IPS-15b (cell line): ENCODE data around the gene LHFPL3.

Source experiments
- H3K27me3 ChIP-seq: one replicate; pipeline ENCODE4 v1.6.1; 2013; ENCODE audit warnings: low read length; ENCODE audit not compliant: control insufficient read depth, insufficient read depth
- H3K36me3 ChIP-seq: one replicate; pipeline ENCODE4 v1.6.1; 2013; ENCODE audit warnings: low read length; ENCODE audit not compliant: control insufficient read depth, insufficient read depth
- H3K4me1 ChIP-seq: one replicate; pipeline ENCODE4 v1.6.1; 2013; ENCODE audit warnings: mild to moderate bottlenecking, low read length; ENCODE audit not compliant: control insufficient read depth, insufficient read depth
- H3K4me3 ChIP-seq: one replicate; pipeline ENCODE4 v1.5.1; 2013; ENCODE audit warnings: low read depth, low read length
- H3K9ac ChIP-seq: one replicate; pipeline ENCODE4 v1.6.1; 2013; ENCODE audit warnings: low read depth, mild to moderate bottlenecking, low read length
- H3K9me3 ChIP-seq: one replicate; pipeline ENCODE4 v1.6.1; 2013; ENCODE audit warnings: mild to moderate bottlenecking, low read length; ENCODE audit not compliant: control insufficient read depth, insufficient read depth

LHFPL3 gene

DNA sequence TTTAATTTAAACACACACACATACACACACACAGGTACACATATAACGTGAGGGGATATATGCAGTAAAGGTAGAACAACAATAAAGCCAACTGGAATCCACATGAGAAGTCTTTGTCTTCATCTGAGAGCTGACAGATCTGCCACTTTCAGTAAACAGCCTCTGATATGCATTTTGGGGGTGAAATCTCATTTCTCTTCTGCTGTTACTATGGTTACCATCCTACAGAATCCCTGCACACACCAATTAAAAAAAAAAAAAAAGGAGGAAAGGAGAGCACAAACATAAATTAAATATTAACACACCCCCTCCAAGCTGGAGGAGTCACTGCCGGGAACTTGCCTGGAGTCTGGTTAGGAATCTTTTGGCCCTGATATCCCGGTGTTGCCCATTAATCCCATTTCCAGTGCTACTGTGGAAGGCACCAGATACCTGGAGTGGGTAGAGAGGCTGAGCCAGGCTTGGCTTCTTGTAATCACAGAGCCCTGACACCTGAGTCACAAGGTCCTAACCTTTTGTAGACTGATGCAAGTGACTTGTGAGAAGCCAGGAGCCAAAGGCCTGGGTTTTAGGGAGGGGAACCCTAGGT, 169.1 kb downstream of the LHFPL3 start:
- Histone ChIP-seq H3K4me3 (no peak overlapping the region), H3K9ac (no peak overlapping the region), H3K4me1 (no peaks in the 10 kb centered on the region), H3K36me3 (no peaks in the 10 kb centered on the region), H3K9me3 (no peaks in the 10 kb centered on the region), H3K27me3 (no peaks in the 10 kb centered on the region)

DNA sequence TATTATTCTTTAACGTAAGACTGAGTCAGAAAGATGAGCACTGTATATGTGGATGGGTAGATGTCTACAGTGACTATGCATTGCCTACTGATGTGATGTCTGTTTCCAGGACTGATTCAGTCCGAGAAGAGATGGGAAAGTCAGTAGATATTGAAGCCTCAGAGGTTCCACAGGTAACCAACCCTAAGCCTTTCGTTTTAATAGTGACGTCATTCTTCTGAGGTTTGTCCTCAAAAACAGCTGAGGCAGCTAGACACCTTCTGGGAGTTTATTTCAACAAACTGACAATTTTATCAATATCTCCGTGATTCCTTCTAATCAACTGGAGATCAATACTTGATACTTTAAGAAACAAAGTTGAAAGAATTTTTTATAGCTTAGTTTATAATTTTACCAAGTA, 171.6 kb downstream of the LHFPL3 start:
- no peak overlapping the region for H3K4me3 ChIP-seq
- H3K27me3 ChIP-seq: no peaks in the 10 kb centered on the region
- no peaks in the 10 kb centered on the region for H3K4me1 ChIP-seq
- no peak overlapping the region for H3K9ac ChIP-seq
- H3K36me3 ChIP-seq: no peaks in the 10 kb centered on the region
- H3K9me3 ChIP-seq: no peaks in the 10 kb centered on the region

DNA sequence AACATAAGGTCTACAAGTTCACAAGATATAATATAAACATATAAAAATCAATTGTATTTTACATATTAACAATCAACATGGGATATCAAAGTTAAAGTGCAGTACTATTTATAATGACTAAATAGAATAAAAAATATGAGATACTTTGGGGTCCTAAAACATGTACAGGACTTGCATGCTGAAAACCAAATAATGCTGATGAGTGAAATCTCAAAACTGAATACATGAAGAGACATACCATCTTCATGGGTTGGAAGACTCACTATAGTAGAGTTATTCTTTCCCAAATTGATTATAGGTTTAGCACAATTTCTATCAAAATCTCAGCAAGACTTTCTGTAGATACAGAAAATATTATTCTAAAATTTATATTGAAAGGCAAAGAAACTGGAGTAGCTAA, 181.5 kb downstream of the LHFPL3 start:
- H3K36me3 ChIP-seq: no peaks in the 10 kb centered on the region

DNA sequence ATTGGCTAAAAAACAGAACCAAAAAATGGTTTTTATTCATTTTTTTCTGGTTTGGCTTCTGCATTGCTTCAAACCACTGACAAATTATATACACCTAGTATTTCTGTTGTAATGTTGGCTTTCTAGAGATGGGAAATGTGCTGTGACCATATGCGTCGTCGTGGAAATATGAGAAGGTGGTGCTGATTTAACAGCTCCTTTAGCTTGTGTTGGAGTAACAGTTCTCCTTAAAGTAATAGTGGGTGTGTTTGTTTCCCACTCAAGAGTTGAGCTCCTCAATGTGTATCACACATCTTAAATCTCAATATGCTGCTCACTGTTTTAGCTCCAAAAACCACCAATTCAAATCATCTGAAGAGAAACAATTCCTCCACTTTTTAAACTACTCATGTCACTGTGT, 196.4 kb downstream of the LHFPL3 start:
- H3K4me1 ChIP-seq: no peaks in the 10 kb centered on the region
- no peak overlapping the region for H3K4me3 ChIP-seq
- no peaks in the 10 kb centered on the region for H3K27me3 ChIP-seq
- H3K9ac ChIP-seq: no peak overlapping the region
- H3K9me3 ChIP-seq: no peaks in the 10 kb centered on the region
- no peaks in the 10 kb centered on the region for H3K36me3 ChIP-seq

More for the DNA sequence above, 181.5 kb downstream of the LHFPL3 start:
- Histone ChIP-seq H3K4me1 (no peaks in the 10 kb centered on the region), H3K9me3 (no peaks in the 10 kb centered on the region), H3K27me3 (no peaks in the 10 kb centered on the region), H3K9ac (no peak overlapping the region), H3K4me3 (no peak overlapping the region)

DNA sequence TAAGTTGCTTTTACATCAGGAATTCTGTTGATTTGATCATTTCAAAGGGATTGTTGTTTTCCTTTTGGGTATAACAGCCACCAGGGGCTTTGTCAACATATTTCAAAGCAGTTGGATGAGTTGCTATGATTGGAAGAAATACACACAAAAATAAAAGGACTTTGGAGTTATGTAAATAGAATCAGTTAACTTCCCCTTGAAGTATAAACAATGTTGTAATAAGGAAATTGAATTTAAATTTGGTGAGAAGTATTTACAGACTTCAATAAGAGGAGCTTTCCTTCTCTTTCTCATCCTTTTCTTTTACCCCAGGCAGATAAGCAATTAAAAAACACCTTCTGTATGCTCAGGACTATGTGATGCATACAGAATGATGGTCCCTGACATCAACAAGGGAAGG, 199.7 kb downstream of the LHFPL3 start:
- Histone ChIP-seq H3K9ac (no peak overlapping the region), H3K27me3 (no peaks in the 10 kb centered on the region), H3K36me3 (no peaks in the 10 kb centered on the region), H3K9me3 (no peaks in the 10 kb centered on the region), H3K4me3 (no peak overlapping the region), H3K4me1 (no peaks in the 10 kb centered on the region)

DNA sequence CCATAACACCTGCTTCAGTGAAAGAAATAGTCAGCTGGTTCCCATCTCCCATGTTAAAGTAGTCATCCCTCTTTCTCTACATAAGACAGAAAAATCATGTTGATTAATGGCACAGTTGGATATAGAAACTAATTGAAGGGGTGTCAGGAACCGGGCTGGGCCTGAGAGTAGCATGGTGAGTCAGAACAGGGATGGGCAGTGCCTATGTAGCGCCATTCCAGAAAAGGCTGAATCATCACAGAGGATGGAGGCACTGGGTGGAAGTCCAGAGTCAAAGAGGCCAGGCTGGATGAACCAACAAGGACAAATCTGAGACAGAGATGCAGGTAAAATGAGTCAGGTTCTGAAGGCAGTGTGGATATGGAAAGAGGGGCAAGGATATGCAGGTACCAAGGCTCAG, 201.2 kb downstream of the LHFPL3 start:
- H3K4me1 ChIP-seq: no peaks in the 10 kb centered on the region
- no peak overlapping the region for H3K4me3 ChIP-seq
- H3K9me3 ChIP-seq: no peaks in the 10 kb centered on the region
- no peak overlapping the region for H3K9ac ChIP-seq
- H3K36me3 ChIP-seq: no peaks in the 10 kb centered on the region
- no peaks in the 10 kb centered on the region for H3K27me3 ChIP-seq

DNA sequence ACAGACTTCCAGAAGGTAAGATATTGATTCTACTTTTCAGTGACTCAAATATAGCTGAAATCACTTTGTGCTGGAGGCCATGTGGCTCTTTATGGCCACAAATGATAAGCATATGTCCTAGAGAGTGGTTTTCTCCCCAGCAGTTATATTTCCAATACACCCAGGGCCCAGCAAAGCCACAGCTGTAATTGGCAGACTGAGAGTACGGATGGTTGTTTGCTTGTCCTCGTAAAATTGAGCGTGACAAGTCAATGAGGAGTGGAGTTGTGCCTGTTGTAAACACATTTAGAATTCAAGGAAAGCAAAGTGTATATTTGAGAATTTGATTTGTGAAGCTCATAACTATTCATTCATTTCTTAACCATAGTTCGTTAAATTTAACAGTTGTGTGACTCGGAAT, 201.8 kb downstream of the LHFPL3 start:
- H3K4me1 ChIP-seq: no peaks in the 10 kb centered on the region
- no peaks in the 10 kb centered on the region for H3K9me3 ChIP-seq
- no peaks in the 10 kb centered on the region for H3K27me3 ChIP-seq
- H3K36me3 ChIP-seq: no peaks in the 10 kb centered on the region
- no peak overlapping the region for H3K9ac ChIP-seq
- no peak overlapping the region for H3K4me3 ChIP-seq

DNA sequence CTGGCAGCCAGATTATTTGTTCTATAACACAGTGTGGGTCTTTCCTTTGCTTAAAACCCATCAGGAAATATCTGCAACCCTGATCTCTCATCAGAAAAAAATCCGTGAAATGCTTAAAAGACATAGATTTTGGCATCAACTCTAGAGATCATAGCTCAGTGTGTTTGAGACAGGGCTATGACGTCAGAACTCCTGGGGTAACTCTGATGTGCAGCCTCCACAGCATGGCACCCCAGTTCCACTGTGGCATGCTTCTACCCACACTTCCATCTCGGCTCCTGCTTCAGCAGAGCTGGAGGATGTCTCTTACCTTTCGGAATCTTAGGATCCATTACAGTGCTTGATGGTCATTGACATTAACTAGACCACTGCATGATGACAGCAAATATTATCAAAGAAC, 205.7 kb downstream of the LHFPL3 start:
- H3K27me3 ChIP-seq: no peaks in the 10 kb centered on the region
- H3K4me1 ChIP-seq: no peaks in the 10 kb centered on the region
- no peaks in the 10 kb centered on the region for H3K9me3 ChIP-seq
- H3K4me3 ChIP-seq: no peak overlapping the region
- no peaks in the 10 kb centered on the region for H3K36me3 ChIP-seq
- H3K9ac ChIP-seq: no peak overlapping the region

DNA sequence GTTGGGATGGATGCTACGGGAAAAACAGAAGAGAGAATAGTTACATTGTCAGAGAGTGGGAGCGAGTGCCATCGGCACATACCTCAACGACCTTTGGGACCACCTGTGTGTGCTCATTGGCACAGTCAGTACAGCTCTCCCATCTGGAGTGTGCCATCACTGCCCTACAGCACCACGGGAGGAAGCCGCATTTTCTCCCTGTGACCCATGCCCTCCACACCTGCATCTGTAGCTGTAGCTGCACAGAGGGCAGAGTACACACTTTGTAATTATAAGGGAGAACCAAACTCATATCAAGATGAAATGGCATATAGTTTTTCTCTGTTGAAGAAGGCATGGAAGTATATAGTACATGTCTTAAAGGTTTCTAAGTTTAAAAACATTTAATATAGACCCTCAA, 207.4 kb downstream of the LHFPL3 start:
- H3K9ac ChIP-seq: no peak overlapping the region
- H3K4me3 ChIP-seq: no peak overlapping the region
- H3K4me1 ChIP-seq: no peaks in the 10 kb centered on the region
- no peaks in the 10 kb centered on the region for H3K9me3 ChIP-seq
- H3K36me3 ChIP-seq: no peaks in the 10 kb centered on the region
- no peaks in the 10 kb centered on the region for H3K27me3 ChIP-seq

DNA sequence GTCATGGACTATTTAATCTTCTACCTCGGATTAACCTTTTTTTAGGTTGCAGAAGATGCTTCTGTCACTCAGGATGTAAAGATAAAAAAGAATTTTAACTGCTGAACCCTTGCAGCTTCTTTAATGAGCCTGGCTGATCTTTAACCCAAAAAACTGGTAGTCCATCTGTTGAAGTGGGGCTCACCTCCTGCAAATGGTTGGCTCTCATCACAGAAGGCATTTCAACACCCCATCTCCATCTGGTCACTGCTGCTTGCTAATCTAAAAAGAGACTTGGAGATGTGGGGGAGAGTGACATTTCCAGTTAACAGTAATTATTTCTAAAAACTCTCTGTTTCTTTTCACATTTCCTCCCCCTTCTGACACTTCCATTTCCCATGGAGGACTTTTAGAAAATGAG, 208.6 kb downstream of the LHFPL3 start:
- Histone ChIP-seq H3K4me3 (no peak overlapping the region), H3K9me3 (no peaks in the 10 kb centered on the region), H3K9ac (no peak overlapping the region), H3K36me3 (no peaks in the 10 kb centered on the region), H3K27me3 (no peaks in the 10 kb centered on the region), H3K4me1 (no peaks in the 10 kb centered on the region)

DNA sequence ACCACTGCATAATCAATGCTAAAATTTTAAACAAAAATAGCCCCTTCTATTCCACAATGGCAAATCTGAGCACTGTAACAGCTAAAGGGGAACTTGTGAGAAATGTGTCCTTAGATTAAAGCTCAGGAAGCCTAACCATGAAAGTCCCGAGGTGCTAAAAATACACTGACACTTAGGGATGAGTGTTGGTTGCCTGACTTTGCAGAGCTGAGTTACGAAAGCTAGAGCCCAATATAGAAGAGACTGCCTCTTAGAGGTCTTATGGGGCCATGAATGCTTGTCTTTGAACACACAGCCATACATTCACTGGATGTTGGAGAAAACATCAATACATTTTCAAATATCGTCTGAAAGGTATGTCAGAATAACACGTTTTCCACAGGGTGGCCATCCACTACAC, 209.7 kb downstream of the LHFPL3 start:
- no peaks in the 10 kb centered on the region for H3K9me3 ChIP-seq

DNA sequence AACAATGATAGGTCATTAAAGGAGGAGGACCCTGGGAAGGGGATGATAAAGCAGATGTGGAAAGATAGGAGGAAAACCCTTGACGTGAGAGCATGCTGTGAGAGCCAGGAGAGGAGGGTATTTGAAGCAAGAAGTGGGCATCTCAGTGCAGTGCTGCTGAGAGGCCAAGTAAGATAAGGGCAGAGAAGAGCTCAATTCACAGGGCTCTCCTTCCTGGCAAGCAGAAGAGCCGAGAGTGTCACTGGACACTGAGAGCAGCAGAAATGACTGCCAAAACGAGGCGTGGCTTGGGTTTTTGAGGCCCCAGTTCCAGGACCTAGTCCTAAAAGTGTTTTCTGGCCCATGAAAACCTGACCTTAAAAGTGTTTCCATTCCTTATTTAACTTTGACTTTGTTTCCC, 213.5 kb downstream of the LHFPL3 start:
- H3K27me3 ChIP-seq: no peaks in the 10 kb centered on the region
- no peaks in the 10 kb centered on the region for H3K9me3 ChIP-seq
- H3K9ac ChIP-seq: no peak overlapping the region
- no peak overlapping the region for H3K4me3 ChIP-seq
- H3K36me3 ChIP-seq: no peaks in the 10 kb centered on the region
- no peaks in the 10 kb centered on the region for H3K4me1 ChIP-seq

More for the DNA sequence above, 209.7 kb downstream of the LHFPL3 start:
- H3K4me3 ChIP-seq: no peak overlapping the region
- H3K27me3 ChIP-seq: no peaks in the 10 kb centered on the region
- no peaks in the 10 kb centered on the region for H3K4me1 ChIP-seq
- H3K36me3 ChIP-seq: no peaks in the 10 kb centered on the region
- no peak overlapping the region for H3K9ac ChIP-seq
